Suppressor macrophage (primary cell): ENCODE data around the gene UBE2J1.
A peak's percentile ranks its signal among the peaks of the same experiment; 100 is the strongest.

ENCODE experiments used
- DNase-seq, 4 experiments: peaks; one replicate each; pipeline ENCODE4 v3.0.0-alpha.2; 2020 to 2022

UBE2J1 gene

DNA sequence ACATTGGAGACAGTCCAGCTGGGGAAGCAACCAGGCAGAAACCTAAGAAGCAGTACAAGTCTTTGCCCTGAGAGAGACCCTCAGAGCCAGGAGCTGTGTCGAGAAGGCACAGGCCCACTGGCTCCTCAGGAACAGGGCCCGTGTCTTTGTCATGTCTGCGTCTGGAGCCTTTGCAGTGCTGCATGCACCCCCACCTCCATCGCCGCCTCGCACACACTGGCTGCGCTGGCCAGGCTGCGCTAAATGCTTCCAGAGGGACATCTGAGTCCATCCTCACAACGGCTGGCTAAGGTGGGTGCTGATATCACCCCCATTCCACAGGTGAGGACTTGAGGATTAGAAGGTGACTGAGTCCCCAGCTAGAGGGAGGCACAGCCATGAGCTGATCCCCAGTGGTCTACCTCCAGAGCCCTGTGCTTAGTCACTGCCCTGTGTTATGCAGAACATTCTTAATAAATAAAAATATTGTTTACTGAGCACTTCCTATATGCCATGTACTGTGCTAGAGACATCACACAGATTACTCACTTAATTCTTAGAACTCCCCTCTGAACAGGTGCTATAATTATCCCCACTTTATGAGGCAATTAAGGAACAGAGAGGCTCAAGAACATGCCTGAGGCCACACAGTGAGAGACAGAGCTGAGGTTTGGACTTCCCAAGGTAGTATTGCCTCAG is 65.0 kb downstream of the UBE2J1 start:
- DNase-seq, result no peak

GRCh38 chr6:89286516-89286915 is 66.0 kb downstream of the UBE2J1 start:
- DNase-seq, result no peak

DNA sequence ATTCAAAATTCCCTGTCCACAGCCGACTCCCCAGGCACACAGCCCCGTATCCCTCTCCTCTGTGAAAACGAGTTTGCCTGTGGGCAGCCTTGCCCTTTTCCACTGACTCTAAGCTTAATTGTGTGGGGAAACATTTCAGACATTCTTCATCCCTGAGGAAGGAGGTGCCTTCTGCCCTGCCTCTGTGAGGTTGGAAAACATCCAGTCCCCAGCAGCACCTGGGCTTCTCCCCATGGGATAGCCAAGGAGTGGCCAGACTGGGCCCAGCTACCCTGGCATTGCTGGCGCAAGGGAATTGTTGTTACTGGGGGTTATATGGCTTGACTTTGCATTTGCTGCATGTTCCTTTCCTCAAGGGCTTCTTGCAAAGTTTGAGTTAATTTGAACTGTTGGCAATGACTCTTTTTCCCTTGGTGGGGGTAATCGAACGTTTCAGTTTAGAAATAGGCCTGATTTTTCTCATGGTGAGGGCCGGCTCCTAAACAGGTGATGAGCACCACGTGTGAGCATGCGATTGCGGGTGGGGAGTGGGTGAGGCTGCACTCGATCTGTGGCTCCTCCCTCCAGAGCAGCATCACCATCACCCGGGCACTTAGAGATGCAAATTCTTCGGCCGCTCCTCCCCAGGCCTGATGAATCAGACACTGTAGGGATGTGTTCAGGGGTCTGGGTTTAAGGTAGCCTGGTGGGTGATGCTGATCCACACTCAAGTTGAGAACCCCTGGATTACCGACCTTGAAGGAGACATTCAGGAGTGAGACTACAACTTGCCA is 67.4 kb downstream of the UBE2J1 start:
- no peak for DNase-seq

GRCh38 chr6:89284081-89284480 is 68.4 kb downstream of the UBE2J1 start:
- no peak for DNase-seq

DNA sequence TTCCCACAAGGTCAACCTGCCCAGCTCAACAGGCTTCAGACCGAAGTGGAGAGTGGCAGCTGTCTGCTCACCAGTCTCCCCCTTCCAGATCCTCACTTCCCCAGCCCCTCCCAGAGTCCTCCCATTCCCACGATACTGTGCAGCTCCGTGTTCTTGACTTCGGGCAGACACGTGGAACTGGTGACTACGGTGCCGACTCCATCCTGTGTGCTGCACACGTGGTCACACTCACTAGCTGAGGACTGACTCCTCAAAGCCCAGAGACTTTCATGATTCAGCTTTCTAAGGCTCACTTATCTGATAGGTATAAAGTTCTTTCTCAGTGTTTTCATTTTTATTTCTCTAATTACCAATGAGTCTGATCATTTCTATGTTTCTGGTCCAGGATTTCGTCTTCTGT is 69.8 kb downstream of the UBE2J1 start:
- DNase-seq, result no peak

DNA sequence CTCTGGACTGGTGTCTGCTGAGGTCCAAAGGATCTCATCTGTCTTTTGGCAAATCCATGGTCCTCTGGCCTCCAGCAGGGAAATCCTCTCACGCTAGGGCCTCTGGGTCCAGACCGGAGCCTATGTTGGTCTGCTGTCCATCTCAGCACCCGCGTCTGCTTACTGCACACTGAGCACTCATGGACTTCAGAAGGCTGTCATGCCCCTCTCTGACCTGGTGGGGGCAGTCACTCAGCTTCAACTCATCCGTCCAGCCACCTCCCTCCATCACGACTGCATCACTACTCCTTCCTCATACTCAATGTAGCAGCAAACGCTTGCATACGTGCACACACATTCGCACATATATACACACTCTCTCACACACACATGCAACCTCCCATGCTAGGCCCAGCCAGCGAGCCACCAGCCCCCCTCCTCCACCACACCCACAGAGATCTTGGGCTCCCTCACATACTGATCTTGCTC is 70.7 kb downstream of the UBE2J1 start:
- peak; percentile 72 to 81 (median 76) for DNase-seq

DNA sequence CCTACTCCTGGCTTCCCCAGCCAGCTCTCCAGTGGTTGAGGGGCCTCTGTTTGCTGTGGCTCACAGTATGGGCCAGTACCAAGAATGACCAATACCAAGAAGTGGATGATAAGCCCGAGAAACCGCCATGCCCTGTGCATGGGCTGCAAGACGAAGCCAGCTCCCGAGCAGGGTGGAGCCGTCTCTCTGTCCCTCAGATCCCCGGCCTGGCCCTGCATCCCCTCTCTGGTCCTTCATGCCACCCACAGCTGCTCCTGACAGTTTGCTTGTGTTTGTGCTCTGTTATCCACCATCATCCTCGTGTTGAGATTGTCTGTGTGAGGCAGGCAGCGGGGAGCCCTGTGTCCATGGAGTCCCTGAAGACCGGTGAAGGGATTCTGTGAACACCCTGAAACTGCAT is 73.6 kb downstream of the UBE2J1 start:
- DNase-seq, result no peak
